ENCODE results near the gene PLRG1.
"Not testable (repeated sequence)": the region's sequence is repeated elsewhere in the genome, so short reads cannot be mapped to it uniquely, and the experiment has no call there.

The PLRG1 gene

DNA sequence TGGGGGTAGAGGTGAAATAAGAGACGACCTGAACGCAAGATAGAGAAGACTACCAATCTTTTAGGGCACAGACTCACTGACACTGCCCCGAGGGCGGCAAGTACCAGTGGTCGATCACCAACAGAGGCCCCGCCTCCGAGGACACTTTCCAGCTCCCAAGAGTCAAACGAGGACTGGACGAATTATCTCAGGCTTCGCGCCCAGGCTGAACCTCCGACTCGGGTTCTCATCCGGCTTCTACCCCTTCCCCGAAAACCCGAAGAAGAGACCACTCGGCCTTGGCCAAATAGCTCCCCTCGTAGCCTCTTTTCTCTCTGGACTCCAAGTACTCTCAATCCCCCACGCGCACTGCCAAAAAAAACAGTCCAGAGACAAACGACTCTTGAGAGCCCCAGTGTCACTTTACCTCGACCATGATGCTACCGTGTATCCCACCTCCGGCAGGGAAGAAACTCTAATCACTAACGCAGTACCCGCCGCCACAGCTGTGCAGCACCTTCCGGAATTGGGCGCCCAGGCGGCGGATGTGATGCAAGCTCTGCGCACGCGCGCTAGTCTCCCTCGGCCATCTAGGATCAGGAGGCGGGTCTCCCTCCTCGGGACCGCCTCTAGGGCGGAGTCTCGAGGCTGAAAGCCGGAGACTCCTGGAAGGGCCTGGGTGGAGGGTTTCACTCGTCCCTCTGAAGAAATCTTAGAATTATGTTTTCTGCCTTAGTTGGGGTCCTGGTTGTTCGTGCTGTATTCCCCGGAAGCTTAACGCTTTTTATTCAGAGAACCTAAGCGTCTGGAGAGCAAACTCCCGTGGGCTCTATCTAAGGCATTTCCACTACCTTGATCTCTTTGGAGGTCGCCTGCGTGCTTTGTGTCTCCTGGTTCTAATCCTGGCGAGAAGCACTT, at the start of gene PLRG1:
Gene PLRG1, minus strand, starts transcription at position 507 of the 897 bp plus-strand sequence. Its CDS starts 92 bp downstream, at position 415.
- peak; percentile 78 for DNase-seq (ENCODE audit: low read depth)

DNA sequence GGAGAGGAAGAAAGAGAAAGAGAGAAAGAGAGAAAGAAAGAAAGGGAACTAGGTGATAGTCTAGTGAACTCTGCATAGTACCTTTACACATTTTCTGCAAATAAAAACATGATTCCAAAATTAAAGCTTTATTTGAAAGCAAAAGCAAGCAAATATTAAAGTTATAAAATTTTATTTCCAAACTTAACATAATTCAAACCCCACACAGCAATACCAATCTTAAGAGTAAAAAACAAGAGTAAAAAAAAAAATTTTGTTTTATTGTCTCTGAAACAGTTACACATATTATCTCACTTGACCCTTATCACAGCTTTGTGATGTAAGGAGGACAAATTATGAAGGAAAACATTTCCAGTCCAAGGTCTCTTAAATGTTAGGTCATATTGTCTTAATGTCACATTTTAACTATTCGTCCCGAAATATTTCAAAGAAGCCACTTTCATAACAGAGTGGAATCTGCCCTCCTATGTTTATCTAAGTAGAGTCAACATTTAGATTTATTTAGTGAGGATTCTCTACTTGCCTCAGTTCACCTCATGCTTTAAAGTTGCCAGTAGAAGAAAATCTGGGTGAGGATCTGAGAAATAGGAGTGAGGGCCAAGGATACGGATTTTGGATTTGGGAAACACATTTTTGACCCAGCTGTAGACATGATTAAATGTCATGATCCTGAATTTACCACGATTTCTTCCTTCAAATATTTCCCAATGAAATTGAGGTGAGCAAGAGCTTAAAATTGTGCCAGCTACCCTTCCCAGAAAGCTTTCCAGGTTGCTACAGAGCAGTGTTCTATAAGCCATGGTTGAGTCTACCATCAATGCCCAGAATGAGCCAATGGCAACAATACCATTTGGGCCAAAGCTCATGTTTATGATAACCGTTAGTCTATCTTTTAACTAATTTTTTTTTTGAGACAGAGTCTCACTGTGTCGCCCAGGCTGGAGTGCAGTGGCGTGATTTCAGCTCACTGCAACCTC, 47.9 kb upstream of the PLRG1 start:
- DNase-seq (ENCODE audit: low read depth): no peak

- not testable (repeated sequence) for DNase-seq (ENCODE audit: low read depth)
These were observed 47.1 kb upstream of the PLRG1 start for GRCh38 chr4:154597281-154597680.

- no peak for DNase-seq (ENCODE audit: low read depth)
These were observed 45.6 kb upstream of the PLRG1 start for GRCh38 chr4:154595807-154596206.

- not testable (repeated sequence) for DNase-seq (ENCODE audit: low read depth)
These were observed 44.1 kb upstream of the PLRG1 start for GRCh38 chr4:154594343-154594742.

- no peak for DNase-seq (ENCODE audit: low read depth)
These were observed 43.7 kb upstream of the PLRG1 start for GRCh38 chr4:154593868-154594267.

DNA sequence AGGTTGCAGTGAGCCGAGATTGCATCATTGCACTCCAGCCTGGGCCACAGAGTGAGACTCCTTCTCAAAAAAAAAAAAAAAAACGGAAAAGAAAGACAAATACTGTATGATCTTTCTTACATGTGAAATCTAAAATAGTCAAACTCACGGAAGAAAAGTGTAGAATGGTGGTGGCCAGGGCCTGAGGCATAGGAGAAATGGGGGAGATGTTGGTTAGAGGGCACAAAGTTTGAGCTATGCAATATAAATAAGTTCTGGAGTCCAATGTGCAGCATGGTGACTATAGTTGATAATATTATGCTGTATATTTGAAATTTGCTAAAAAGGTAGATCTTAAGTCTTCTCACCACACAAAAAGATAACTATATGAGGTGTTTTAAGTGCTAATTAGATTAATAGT, 41.7 kb upstream of the PLRG1 start:
- no peak for DNase-seq (ENCODE audit: low read depth)

- DNase-seq (ENCODE audit: low read depth): no peak
These were observed 40.3 kb upstream of the PLRG1 start, which contains the start of gene FGA for GRCh38 chr4:154590329-154591006. Gene FGA (minus strand): TSS chr4:154590742. CDS start chr4:154590687, 55 bp downstream.

DNA sequence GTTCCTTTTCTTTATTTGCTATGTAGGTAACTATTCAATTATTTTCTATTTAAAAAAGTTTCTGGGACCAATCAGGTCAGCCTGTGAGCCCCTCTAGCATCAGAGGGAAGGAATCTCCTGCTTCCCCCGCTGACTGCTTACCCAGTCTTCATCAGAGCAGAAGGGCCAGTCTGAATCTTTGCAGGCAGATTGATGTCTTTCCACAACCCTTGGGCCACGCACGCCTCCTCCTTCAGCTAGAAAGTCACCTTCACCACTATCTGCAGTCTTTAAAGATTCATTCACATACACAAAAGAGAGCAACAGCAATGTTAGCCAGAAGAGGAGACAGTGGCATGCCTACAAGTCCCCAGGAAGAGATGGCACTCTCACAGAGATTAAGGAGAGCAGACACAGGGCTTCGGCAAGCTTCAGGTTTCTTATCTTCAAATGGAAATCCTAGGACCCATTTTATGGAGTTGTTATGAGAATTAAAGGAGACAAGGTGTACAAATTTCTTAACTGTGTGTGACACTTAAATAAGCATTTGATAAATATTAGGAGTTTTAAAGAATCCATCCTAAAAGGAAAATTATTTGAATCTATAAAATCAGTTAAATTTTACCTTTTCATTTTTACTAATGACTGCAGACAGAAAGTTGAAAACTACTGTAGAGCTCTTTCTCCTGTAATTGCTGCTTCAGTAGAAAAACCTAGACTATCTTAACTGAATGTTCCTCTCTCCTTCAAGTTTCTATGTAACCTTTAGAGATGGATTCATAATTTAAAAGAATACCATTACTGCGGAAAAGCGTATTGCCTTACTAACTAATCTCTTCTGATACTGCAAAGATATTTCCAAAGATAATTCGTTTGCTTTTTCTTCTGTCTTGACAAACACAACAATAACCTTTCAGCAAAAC, 39.3 kb upstream of the PLRG1 start:
- DNase-seq (ENCODE audit: low read depth): no peak

GRCh38 chr4:154588198-154588597, 38.0 kb upstream of the PLRG1 start:
- no peak for DNase-seq (ENCODE audit: low read depth)

DNA sequence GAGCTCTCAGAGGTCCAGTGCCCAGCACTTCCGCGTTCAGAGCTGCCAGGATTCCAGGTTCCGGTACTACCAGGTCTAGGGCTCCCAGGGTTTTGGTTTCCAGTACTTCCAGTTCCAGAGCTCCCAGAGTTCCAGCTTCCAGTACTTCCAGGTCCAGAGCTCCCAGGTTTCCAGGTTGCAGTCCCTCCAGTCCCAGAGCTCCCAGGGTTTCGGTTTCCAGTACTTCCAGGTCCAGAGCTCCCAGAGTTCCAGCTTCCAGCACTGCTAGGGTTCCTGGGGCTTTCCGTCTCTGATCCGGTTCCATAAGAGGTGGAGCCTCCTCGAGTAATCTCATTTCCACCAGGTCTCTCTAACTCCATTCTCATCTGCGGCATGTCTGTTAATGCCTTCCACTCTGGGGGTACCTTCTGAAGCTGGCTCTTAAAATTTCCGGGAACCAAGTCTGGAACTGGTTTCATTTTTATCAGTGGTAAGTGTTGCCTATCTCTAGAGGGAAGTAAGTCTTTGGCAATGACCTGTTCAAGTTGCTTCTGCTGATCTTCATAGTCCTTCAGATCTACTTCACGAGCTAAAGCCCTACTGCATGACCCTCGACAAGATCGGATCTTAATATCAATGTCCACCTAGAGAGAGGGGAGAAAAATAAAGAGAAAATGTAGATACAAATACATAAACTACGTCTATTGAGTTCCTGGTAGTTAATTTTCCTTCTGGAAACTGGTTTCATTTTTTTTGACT, 36.3 kb upstream of the PLRG1 start:
- DNase-seq (ENCODE audit: low read depth): no peak

GRCh38 chr4:154585369-154586018, 35.3 kb upstream of the PLRG1 start:
- DNase-seq (ENCODE audit: low read depth): no peak

- DNase-seq (ENCODE audit: low read depth): no peak
These were observed 34.1 kb upstream of the PLRG1 start for GRCh38 chr4:154584259-154584658.

DNA sequence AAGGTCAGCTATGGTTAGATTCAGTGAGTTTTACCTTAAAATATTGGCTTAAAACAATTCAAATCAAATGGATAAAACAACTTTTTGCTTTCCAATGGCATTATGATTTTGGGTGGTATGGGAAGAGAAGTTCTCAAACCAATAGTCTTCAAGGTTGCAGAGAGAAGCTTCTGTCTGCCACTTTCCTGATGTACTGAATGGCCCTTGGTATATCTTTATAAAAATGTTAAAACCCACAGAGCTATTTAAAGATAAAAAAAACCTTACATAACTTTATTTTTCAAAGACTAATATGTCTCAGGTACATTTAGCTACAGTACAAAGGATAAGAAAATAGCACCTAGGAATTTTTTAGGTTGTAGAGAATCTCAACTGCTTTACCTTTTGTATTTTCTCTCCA, 33.5 kb upstream of the PLRG1 start:
- no peak for DNase-seq (ENCODE audit: low read depth)

- DNase-seq (ENCODE audit: low read depth): no peak
These were observed 33.0 kb upstream of the PLRG1 start for GRCh38 chr4:154583230-154583629.

DNA sequence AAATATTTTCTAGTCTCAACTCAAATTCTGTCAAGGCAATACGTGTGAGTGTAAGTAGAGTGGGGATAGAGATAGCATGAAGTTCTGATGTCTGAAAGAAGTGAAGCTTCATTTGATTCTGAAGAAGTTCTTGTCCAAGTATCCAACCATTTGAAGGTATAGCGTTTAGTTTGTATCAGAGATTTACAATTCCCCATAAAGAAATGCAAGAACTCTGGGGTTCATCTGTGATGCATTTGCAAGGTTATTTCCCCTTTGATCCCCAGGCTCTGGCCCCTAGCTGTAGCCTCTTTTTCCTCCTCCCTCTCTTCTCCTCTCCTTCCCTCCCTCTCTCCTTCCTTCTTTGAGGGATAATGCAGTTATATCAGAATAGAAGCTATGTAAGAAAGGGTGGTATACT, 32.5 kb upstream of the PLRG1 start:
- no peak for DNase-seq (ENCODE audit: low read depth)

DNA sequence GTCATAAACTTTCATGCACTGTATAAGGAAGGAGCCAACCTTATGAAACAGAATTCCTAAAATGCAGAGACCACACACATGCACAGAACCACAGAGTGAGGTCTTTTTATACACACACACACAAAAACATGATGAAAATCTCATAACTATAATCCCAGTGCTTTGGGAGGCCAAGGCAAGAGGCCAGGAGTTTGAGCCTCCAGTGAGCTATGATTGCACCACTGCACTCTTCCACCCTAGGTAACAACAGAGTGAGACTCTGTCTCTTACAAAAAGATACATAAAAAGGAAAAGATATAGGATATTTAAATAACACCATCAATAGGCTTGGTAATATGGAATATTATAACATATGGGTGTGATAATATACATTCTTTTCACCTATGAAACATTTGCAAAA, 29.7 kb upstream of the PLRG1 start:
- DNase-seq (ENCODE audit: low read depth): no peak

- DNase-seq (ENCODE audit: low read depth): no peak
These were observed 28.7 kb upstream of the PLRG1 start for GRCh38 chr4:154578919-154579318.

DNA sequence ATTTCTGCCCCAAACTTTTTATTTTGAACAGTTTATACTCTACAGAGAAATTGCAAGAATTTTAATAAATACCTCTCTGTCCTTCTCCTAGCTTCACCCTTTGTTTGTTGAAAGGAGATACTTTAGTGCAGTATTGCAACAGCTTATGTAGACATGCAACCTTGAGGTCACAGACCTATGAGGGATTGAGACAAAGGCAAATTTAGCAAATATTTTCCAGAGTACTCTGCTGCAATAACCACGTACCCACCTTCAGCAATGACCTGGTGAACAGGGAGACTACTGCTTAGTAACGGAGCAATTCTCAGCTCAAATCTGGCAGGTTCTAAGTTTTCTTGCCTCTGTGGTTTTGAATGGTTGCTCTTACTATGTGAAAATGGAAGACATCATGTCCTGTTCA, 27.1 kb upstream of the PLRG1 start:
- DNase-seq (ENCODE audit: low read depth): no peak

GRCh38 chr4:154574311-154574710, 24.1 kb upstream of the PLRG1 start:
- DNase-seq (ENCODE audit: low read depth): no peak
